ENCODE results near the gene TNNC1. TPM values are rescaled to one million over a fixed set of nuclear protein-coding genes. Genes with fewer than 3 reads are reported as not detected.

TNNC1 gene
- 0.67 TPM for total RNA-seq (ENCODE audit: unreplicated experiment)
- long read RNA-seq, partial matches to known transcripts, result 0 of 1 reads
- long read RNA-seq, other reads (novel, unspliced or antisense), result 0 of 1 reads

DNA sequence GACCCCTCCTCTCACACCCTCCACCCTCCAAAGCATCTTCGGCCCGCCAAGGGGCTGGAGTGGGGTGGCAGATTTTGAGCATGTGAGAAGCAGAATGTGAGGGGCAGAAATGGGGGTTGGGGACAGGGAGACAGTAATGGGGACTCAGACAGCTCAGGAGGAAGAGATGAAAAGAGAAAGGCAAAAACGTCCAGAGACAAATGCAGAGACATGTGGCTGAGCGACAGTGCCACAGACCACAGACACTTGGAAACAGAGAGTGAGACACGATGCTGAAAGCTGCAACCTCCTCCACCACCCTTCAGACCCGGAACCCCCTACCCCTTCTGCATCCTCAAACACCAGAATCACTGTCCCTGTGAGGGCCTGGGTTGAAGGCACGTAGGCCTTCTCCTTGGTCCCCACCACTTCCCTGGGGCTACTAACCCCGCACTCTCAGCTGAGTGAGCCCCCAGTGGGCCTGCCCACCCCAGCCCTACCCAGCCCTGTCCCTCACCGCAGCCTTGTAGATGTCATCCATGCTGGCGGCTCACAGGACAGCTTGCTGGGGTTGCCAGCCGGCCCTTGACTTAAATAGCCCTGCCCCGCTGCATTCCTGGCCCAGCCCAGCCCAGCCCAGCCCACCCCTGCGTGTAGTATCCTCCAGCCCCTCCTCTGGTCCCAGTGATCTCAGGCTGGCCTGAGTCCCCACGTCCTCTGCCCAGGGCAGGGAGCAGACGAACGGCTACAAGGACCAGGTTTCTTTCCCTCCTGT, at the start of gene TNNC1:
Gene TNNC1, minus strand, starts transcription at position 546 of the 754 bp plus-strand sequence. Its CDS starts 26 bp downstream, at position 520.
- H3K4me1 Mint-ChIP-seq (ENCODE audit: unreplicated experiment), result peaks cover 36% of the 10 kb centered on the region
- H3K27me3 Mint-ChIP-seq (ENCODE audit: unreplicated experiment), result peaks cover 13% of the 10 kb centered on the region
- H3K36me3 Mint-ChIP-seq (ENCODE audit: low read depth, unreplicated experiment), result peaks cover 22% of the 10 kb centered on the region
- H3K27ac Mint-ChIP-seq (ENCODE audit: unreplicated experiment), result peak within 1 kb of the TSS; percentile 74
- H3K4me3 Mint-ChIP-seq (ENCODE audit: unreplicated experiment), result peak within 1 kb of the TSS; percentile 92
- no peak for DNase-seq (ENCODE audit: low spot score)
- TF ChIP-seq, protein P1, sequence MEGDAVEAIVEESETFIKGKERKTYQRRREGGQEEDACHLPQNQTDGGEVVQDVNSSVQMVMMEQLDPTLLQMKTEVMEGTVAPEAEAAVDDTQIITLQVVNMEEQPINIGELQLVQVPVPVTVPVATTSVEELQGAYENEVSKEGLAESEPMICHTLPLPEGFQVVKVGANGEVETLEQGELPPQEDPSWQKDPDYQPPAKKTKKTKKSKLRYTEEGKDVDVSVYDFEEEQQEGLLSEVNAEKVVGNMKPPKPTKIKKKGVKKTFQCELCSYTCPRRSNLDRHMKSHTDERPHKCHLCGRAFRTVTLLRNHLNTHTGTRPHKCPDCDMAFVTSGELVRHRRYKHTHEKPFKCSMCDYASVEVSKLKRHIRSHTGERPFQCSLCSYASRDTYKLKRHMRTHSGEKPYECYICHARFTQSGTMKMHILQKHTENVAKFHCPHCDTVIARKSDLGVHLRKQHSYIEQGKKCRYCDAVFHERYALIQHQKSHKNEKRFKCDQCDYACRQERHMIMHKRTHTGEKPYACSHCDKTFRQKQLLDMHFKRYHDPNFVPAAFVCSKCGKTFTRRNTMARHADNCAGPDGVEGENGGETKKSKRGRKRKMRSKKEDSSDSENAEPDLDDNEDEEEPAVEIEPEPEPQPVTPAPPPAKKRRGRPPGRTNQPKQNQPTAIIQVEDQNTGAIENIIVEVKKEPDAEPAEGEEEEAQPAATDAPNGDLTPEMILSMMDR (IDR thresholded peaks at IDR 0.05; ENCODE audit: unreplicated experiment), result no peak
- no peaks in the 10 kb centered on the region for H3K9me3 Mint-ChIP-seq (ENCODE audit: unreplicated experiment)

- no peak for DNase-seq (ENCODE audit: low spot score)
- Mint-ChIP-seq H3K27me3 (ENCODE audit: unreplicated experiment) (peaks cover 3% of the 10 kb centered on the region), H3K4me3 (ENCODE audit: unreplicated experiment) (no peak overlapping the region), H3K27ac (ENCODE audit: unreplicated experiment) (no peak overlapping the region), H3K9me3 (ENCODE audit: unreplicated experiment) (no peaks in the 10 kb centered on the region), H3K4me1 (ENCODE audit: unreplicated experiment) (peaks cover 24% of the 10 kb centered on the region), H3K36me3 (ENCODE audit: low read depth, unreplicated experiment) (peaks cover 39% of the 10 kb centered on the region)
- TF ChIP-seq, protein P1 (IDR thresholded peaks at IDR 0.05; ENCODE audit: unreplicated experiment), result no peak
Observed at GRCh38 chr3:52502808-52503350, 49.0 kb upstream of the TNNC1 start.

GRCh38 chr3:52502001-52502400, 48.2 kb upstream of the TNNC1 start:
- TF ChIP-seq, protein P1 (IDR thresholded peaks at IDR 0.05; ENCODE audit: unreplicated experiment), result no peak
- Mint-ChIP-seq H3K27ac (ENCODE audit: unreplicated experiment) (no peak overlapping the region), H3K27me3 (ENCODE audit: unreplicated experiment) (peaks cover 3% of the 10 kb centered on the region)

DNA sequence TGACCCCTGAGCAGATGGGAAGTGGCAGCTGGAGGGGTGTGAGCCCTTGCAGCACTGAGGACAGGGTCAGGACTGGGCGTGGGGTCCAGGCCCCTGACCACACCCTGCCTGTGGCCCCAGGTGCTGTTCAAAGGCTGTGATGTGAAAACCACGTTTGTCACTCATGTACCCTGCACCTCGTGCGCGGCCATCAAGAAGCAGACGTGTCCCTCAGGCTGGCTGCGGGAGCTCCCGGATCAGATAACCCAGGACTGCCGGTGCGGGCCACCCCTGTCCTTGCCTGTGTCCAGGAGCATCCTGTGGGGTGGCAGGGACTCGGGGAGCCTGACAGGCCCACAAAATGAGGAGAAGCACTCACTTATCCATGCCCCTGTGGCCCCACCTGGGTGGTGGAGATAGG, 47.2 kb upstream of the TNNC1 start:
- Mint-ChIP-seq H3K4me3 (ENCODE audit: unreplicated experiment) (no peak overlapping the region), H3K36me3 (ENCODE audit: low read depth, unreplicated experiment) (peaks cover 32% of the 10 kb centered on the region), H3K27ac (ENCODE audit: unreplicated experiment) (no peak overlapping the region), H3K9me3 (ENCODE audit: unreplicated experiment) (no peaks in the 10 kb centered on the region), H3K27me3 (ENCODE audit: unreplicated experiment) (peaks cover 4% of the 10 kb centered on the region), H3K4me1 (ENCODE audit: unreplicated experiment) (peaks cover 38% of the 10 kb centered on the region)
- TF ChIP-seq, protein P1 (IDR thresholded peaks at IDR 0.05; ENCODE audit: unreplicated experiment), result no peak
- DNase-seq (ENCODE audit: low spot score), result no peak

More at GRCh38 chr3:52502001-52502400, 48.2 kb upstream of the TNNC1 start:
- no peak overlapping the region for H3K4me3 Mint-ChIP-seq (ENCODE audit: unreplicated experiment)
- H3K4me1 Mint-ChIP-seq (ENCODE audit: unreplicated experiment), result peaks cover 30% of the 10 kb centered on the region
- H3K9me3 Mint-ChIP-seq (ENCODE audit: unreplicated experiment), result no peaks in the 10 kb centered on the region
- peaks cover 39% of the 10 kb centered on the region for H3K36me3 Mint-ChIP-seq (ENCODE audit: low read depth, unreplicated experiment)
- no peak for DNase-seq (ENCODE audit: low spot score)
